A549 (cell line): ENCODE data around the gene MINDY4.

Experiments
- HDAC2 ChIP-seq: fragments of 200-600 bp; sonication (generic); IDR thresholded peaks from 2 replicates; pipeline ENCODE4 v1.6.1; 2016
- MYC ChIP-seq: IDR thresholded peaks from 2 replicates; pipeline ENCODE4 v1.6.1; 2012; ENCODE audit warnings: mild to moderate bottlenecking, inconsistent platforms, low read length, improper control_type of control experiment, borderline replicate concordance
- TF ChIP-seq, protein P1 (sequence below): fragments of >200 bp; sonication (Bioruptor Twin); formaldehyde crosslinking; IDR thresholded peaks from 3 replicates; pipeline ENCODE4 v1.5.1; 2016

DNA sequence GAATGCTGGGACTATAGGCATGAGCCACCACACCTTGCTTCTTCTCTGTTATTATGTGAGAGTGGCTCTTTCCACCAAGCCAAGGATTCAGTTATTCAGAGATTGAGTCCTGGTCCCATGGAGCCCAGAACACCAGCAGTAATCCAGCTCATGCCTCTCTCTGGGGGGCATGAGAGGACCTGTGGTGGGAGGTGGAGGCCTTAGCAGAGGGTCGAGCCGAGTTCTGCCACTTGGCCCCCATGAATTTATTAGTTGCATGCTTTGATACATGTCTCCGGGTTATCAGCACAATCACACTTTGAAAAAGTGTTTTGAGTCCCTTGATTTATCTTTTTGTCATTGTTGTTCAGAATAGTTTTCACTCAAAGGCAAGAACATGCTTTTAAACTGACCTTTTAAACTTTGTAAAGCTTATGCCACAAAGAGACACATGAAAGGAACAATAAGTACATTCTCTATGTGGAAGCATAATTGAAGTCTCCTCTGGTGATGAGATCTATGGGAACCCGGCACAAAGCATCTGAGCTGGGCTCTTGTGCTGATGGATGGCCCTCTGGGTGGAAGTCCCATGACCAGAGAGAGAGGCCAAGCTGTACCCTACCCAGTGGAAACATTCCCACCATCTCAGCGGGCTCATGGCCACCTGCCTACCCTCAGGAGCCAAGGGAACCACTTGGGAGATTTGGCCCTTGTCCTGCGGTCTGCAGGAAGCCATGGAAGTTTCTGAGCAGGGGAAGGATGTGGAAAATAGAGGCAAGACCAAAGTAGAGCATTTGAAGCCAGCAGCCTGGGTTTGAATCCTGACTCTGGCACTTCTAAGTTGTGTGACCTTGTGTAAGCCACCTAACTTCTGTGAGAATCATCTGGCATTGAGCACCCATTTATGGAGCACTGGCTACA lies 53.9 kb downstream of the MINDY4 start:
- TF ChIP-seq, protein P1, sequence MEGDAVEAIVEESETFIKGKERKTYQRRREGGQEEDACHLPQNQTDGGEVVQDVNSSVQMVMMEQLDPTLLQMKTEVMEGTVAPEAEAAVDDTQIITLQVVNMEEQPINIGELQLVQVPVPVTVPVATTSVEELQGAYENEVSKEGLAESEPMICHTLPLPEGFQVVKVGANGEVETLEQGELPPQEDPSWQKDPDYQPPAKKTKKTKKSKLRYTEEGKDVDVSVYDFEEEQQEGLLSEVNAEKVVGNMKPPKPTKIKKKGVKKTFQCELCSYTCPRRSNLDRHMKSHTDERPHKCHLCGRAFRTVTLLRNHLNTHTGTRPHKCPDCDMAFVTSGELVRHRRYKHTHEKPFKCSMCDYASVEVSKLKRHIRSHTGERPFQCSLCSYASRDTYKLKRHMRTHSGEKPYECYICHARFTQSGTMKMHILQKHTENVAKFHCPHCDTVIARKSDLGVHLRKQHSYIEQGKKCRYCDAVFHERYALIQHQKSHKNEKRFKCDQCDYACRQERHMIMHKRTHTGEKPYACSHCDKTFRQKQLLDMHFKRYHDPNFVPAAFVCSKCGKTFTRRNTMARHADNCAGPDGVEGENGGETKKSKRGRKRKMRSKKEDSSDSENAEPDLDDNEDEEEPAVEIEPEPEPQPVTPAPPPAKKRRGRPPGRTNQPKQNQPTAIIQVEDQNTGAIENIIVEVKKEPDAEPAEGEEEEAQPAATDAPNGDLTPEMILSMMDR = no peak
- TF ChIP-seq MYC (no peak), HDAC2 (no peak)
